ENCODE results near the gene TMEM212. TPM values are rescaled to one million over a fixed set of nuclear protein-coding genes. Genes with fewer than 3 reads are reported as not detected.
A peak's percentile ranks its signal among the peaks of the same experiment; 100 is the strongest.

TMEM212 gene
- total and polyA plus RNA-seq, 9 of the 15 experiments (the other 6 are each of a cell fraction or from before 2014, with no cell fraction given), result not detected

DNA sequence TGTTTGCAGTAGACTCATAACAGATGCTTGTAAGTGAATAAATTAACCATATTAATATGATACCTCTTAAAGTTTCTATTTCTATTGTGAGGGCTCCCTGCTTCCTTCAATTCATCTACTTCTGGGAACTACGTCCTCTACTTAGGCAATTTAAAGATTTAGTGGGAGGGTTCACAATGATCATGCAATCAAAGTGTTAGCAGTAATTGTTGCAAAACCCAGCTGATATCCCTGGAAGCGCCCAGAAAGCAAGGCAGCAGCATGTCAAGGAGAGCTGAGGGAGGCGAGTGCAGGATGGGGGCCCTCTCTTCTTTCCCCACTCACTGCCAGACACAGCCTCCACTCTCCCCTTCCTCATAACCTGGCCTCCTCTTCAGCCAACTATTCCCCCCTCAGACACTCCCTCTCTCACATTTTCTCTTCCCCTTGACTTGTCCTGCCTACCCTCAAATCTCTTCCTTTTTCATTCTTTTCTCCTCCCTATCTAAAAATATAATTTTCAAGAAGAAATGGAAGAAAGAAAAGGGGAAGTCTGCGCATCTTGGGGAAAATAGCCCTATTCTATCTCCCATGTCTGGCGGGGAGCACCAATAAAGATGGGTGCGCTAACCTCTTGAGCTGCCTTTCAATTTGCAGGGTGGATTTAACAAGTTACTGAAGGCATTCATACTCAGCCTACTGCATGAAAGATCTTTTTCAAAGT is 6.6 kb downstream of the TMEM212 start:
- intact Hi-C loops (cut with micrococcal nuclease), result no loop called here
- ChIA-PET CTCF (ENCODE audit: low intra/inter-chr PET ratio) (no interaction called here), POLR2A (interaction anchor here (1.2 kb wide), 1 partner anchor 79 kb away, joined by 3 read pairs; no protein-coding TSS in a partner anchor)
- no peaks in the 10 kb centered on the region for H3K9me1 ChIP-seq (ENCODE audit: control insufficient read depth, insufficient read depth, low read length)
- no peaks in the 10 kb centered on the region for H3K79me2 ChIP-seq (ENCODE audit: control insufficient read depth, insufficient read depth, low read length)
- 20% methylated on average over 5 of the region's 6 CpGs for WGBS (ENCODE audit: insufficient coverage, low coverage, missing lambda C conversion rate)
- peaks cover 5% of the 10 kb centered on the region for H3K9me3 ChIP-seq (replicated peaks; ENCODE audit: control insufficient read depth, insufficient read depth, low read depth, low read length)
- no peak overlapping the region for H3K9ac ChIP-seq (ENCODE audit: insufficient read depth in 1 of 2, low read depth in 2 of 2, low read length in 2 of 2)
- DNase-seq (ENCODE audit: extremely low read depth in 1 of 4, low spot score in 3 of 4) (no peak), FAIRE-seq (no peak), ATAC-seq (no peak)
- no peak overlapping the region for H3K4me2 ChIP-seq (ENCODE audit: insufficient read depth, low read length)
- peaks cover 6% of the 10 kb centered on the region in 2 experiments; a peak in 3 of 5 replicates for H3K4me1 ChIP-seq (replicated peaks in 1 of 2; ENCODE audit: control insufficient read depth in 2 of 2, insufficient read depth in 2 of 2, low read length in 2 of 2)
- no peak overlapping the region for H3K4me3 ChIP-seq
- no peak overlapping the region for H3K27ac ChIP-seq (ENCODE audit: extremely low read depth, low read depth, low read length)
- no peaks in the 10 kb centered on the region for H4K20me1 ChIP-seq (replicated peaks; ENCODE audit: control insufficient read depth, insufficient read depth, low read length)
- in situ Hi-C loops (cut with MboI), result no loop called here
- no peak overlapping the region for H2AFZ ChIP-seq (ENCODE audit: low read depth, low read length)
- TF ChIP-seq PRPF4 (IDR thresholded peaks at IDR 0.05; ENCODE audit: insufficient read depth, low read depth, low read length, poor library complexity, severe bottlenecking) (no peak), GABPB1 (CRISPR knock-in tag; IDR thresholded peaks at IDR 0.05) (0 out of 2 replicates have a peak, but pooled peaks have one; percentile 10), SPI1 (IDR thresholded peaks at IDR 0.05; ENCODE audit: borderline replicate concordance, low read depth, low read length) (peak; percentile 58; the same call in 1 of the 2 replicates)
- H3K36me3 ChIP-seq (ENCODE audit: control insufficient read depth, insufficient read depth, low read length), result no peaks in the 10 kb centered on the region
- H3K27me3 ChIP-seq (ENCODE audit: control insufficient read depth in 2 of 2, insufficient read depth in 2 of 2, low read length in 2 of 2), result no peaks in the 10 kb centered on the region; a peak in 1 of 5 replicates
- BruUV-seq (replicated peaks), result no TSS peak

DNA sequence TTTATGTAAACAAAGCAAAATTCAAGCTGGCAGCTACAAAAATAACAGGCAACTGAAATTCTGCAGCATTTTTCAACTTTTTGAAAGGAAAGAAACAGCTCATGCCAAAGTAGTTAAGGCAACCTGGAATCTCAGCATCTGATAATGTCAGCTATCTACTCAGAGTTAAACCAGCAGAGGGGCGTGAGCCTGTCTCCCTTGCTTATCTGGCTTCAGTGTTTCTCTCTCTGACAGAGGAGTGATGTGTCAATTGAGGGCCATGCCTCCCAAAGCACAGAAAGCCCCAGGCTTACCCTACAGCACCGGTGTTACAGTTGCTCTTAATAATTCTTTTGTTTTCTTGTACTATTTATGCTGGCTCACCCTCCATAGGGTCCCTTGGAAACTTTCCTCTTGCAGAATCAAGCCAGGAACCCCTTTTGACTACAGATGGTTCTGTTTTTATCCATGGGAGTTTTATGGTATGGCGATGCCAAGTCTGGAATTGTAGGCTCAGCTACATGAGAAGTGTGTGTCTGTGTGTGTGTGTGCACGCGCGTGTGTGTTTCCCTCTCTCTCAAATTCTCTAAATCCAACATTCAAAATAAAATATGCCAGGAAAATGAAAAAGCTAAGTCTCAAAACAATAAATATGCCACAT is 7.3 kb downstream of the TMEM212 start:
- H3K4me1 ChIP-seq (replicated peaks in 1 of 2; ENCODE audit: control insufficient read depth in 2 of 2, insufficient read depth in 2 of 2, low read length in 2 of 2), result peaks cover 6% of the 10 kb centered on the region in 2 experiments; a peak in 3 of 5 replicates
- H3K27me3 ChIP-seq (ENCODE audit: control insufficient read depth in 2 of 2, insufficient read depth in 2 of 2, low read length in 2 of 2), result no peaks in the 10 kb centered on the region; a peak in 1 of 5 replicates
- FAIRE-seq (no peak), DNase-seq (ENCODE audit: extremely low read depth in 1 of 4, low spot score in 3 of 4) (peak in 1 of 4 experiments; percentile 56), ATAC-seq (peak; percentile 65; the same call in 2 of the 3 replicates)
- ChIA-PET POLR2A (interaction anchor here (1.2 kb wide), 1 partner anchor 79 kb away, joined by 3 read pairs; no protein-coding TSS in a partner anchor), CTCF (ENCODE audit: low intra/inter-chr PET ratio) (no interaction called here)
- in situ Hi-C loops (cut with MboI) (no loop called here), intact Hi-C loops (cut with micrococcal nuclease) (no loop called here)
- H2AFZ ChIP-seq (ENCODE audit: low read depth, low read length), result no peak overlapping the region
- peaks cover 5% of the 10 kb centered on the region for H3K9me3 ChIP-seq (replicated peaks; ENCODE audit: control insufficient read depth, insufficient read depth, low read depth, low read length)
- H3K4me2 ChIP-seq (ENCODE audit: insufficient read depth, low read length), result no peak overlapping the region
- no peaks in the 10 kb centered on the region for H4K20me1 ChIP-seq (replicated peaks; ENCODE audit: control insufficient read depth, insufficient read depth, low read length)
- no peaks in the 10 kb centered on the region for H3K9me1 ChIP-seq (ENCODE audit: control insufficient read depth, insufficient read depth, low read length)
- H3K27ac ChIP-seq (ENCODE audit: extremely low read depth, low read depth, low read length), result no peak overlapping the region
- no peaks in the 10 kb centered on the region for H3K36me3 ChIP-seq (ENCODE audit: control insufficient read depth, insufficient read depth, low read length)
- peak overlapping the region in 1 of 2 experiments; percentile 10; a peak in 1 of 4 replicates for H3K9ac ChIP-seq (ENCODE audit: insufficient read depth in 1 of 2, low read depth in 2 of 2, low read length in 2 of 2)
- no peak overlapping the region for H3K4me3 ChIP-seq
- no peaks in the 10 kb centered on the region for H3K79me2 ChIP-seq (ENCODE audit: control insufficient read depth, insufficient read depth, low read length)
- no TSS peak for BruUV-seq (replicated peaks)
- 17% methylated on average over 6 of the region's 6 CpGs for WGBS (ENCODE audit: insufficient coverage, low coverage, missing lambda C conversion rate)
- TF ChIP-seq, protein P1, sequence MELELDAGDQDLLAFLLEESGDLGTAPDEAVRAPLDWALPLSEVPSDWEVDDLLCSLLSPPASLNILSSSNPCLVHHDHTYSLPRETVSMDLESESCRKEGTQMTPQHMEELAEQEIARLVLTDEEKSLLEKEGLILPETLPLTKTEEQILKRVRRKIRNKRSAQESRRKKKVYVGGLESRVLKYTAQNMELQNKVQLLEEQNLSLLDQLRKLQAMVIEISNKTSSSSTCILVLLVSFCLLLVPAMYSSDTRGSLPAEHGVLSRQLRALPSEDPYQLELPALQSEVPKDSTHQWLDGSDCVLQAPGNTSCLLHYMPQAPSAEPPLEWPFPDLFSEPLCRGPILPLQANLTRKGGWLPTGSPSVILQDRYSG (tag; conservative IDR thresholded peaks at IDR 0.05; ENCODE audit: low read depth), result no peak
- TF ChIP-seq KDM1A (IDR thresholded peaks at IDR 0.05) (peak; percentile 73 to 77), ELF1 (tag; IDR thresholded peaks at IDR 0.05) (no peak), EP300 (IDR thresholded peaks at IDR 0.05; ENCODE audit: low read length) (peak; percentile 44; the same call in 1 of the 2 replicates), ZNF121 (CRISPR knock-in tag; conservative IDR thresholded peaks at IDR 0.05) (no peak), SMARCA5 (IDR thresholded peaks at IDR 0.05) (no peak), EZH2 (IDR thresholded peaks at IDR 0.05; ENCODE audit: borderline replicate concordance, low read depth, low read length) (no peak), HDAC2 (IDR thresholded peaks at IDR 0.05) (peak; percentile 29; the same call in 1 of the 2 replicates), MEIS2 (IDR thresholded peaks at IDR 0.05; ENCODE audit: partially characterized antibody) (peak; percentile 78), KLF6 (CRISPR knock-in tag; IDR thresholded peaks at IDR 0.05; ENCODE audit: borderline replicate concordance) (no peak), NCOR1 (IDR thresholded peaks at IDR 0.05) (peak; percentile 27; the same call in 1 of the 2 replicates)
